ENCODE data around the gene MSTN.

DNA sequence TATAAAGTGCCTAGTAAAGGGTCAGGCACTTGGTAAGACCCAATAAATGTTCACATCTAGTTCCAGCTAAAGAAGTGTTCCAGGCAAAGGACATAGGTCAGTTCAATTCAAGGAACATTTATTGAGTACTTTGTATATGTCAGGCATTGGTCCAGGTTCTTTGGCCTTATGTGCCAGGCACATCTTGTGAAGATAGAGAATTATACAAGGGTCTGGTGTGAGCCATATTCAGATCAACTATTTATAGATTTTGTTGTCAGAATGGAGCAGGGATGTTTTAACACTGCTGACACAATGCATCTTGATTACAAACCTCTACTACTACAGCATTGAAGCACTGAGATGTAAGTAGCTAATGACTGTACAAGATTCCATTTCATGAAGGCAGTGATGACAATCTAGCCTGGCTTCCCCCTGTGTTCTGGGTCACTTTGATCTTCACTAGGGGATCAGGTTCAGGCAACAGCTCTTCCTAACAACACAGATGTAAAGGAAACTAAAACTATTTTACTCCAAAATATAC lies 18.1 kb upstream of the MSTN start:
- TF ChIP-seq, protein P1, sequence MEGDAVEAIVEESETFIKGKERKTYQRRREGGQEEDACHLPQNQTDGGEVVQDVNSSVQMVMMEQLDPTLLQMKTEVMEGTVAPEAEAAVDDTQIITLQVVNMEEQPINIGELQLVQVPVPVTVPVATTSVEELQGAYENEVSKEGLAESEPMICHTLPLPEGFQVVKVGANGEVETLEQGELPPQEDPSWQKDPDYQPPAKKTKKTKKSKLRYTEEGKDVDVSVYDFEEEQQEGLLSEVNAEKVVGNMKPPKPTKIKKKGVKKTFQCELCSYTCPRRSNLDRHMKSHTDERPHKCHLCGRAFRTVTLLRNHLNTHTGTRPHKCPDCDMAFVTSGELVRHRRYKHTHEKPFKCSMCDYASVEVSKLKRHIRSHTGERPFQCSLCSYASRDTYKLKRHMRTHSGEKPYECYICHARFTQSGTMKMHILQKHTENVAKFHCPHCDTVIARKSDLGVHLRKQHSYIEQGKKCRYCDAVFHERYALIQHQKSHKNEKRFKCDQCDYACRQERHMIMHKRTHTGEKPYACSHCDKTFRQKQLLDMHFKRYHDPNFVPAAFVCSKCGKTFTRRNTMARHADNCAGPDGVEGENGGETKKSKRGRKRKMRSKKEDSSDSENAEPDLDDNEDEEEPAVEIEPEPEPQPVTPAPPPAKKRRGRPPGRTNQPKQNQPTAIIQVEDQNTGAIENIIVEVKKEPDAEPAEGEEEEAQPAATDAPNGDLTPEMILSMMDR (IDR thresholded peaks at IDR 0.05): no peak
- TF ChIP-seq OVOL2 (CRISPR knock-in tag; IDR thresholded peaks at IDR 0.05; ENCODE audit: borderline replicate concordance) (no peak), ATF6 (CRISPR knock-in tag; IDR thresholded peaks at IDR 0.05) (no peak), E2F1 (CRISPR knock-in tag; IDR thresholded peaks at IDR 0.05) (no peak), NFYB (CRISPR knock-in tag; conservative IDR thresholded peaks at IDR 0.05; ENCODE audit: low read depth) (no peak), ZBTB43 (CRISPR knock-in tag; IDR thresholded peaks at IDR 0.05) (no peak), FOXP1 (CRISPR knock-in tag; IDR thresholded peaks at IDR 0.05; ENCODE audit: borderline replicate concordance) (no peak), CREB1 (CRISPR knock-in tag; IDR thresholded peaks at IDR 0.05) (no peak), E2F4 (CRISPR knock-in tag; IDR thresholded peaks at IDR 0.05; ENCODE audit: borderline replicate concordance, low read depth) (no peak), ZNF416 (CRISPR knock-in tag; IDR thresholded peaks at IDR 0.05) (no peak), ATF2 (CRISPR knock-in tag; IDR thresholded peaks at IDR 0.05; ENCODE audit: borderline replicate concordance, low read depth) (no peak)
- TF ChIP-seq, protein P2, sequence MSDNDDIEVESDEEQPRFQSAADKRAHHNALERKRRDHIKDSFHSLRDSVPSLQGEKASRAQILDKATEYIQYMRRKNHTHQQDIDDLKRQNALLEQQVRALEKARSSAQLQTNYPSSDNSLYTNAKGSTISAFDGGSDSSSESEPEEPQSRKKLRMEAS (CRISPR knock-in tag; IDR thresholded peaks at IDR 0.05): no peak

Measured in WTC11 (cell line).